Thyroid gland (tissue), 4 donors: ENCODE data around the gene CLSTN2. TPM values are rescaled to one million over a fixed set of nuclear protein-coding genes. Genes with fewer than 3 reads are reported as not detected.

Source experiments
- DNase-seq, 2 donors: peaks; one replicate each; pipeline ENCODE4 v3.0.0-alpha.2; 2019
- H3K27ac ChIP-seq, 3 donors: fragments of 200-600 bp; sonication (generic); 1 replicate in 2 of 3; 2 replicates in 1 of 3; pipeline ENCODE4 v1.5.1; 2016 to 2019; ENCODE audit warnings: mild to moderate bottlenecking in 1 of 3, moderate library complexity in 1 of 3
- H3K27me3 ChIP-seq: fragments of 200-600 bp; sonication (generic); one replicate; pipeline ENCODE4 v1.5.1; 2019
- H3K36me3 ChIP-seq, 2 donors: fragments of 200-600 bp; sonication (generic); one replicate each; pipeline ENCODE4 v1.5.1; 2016 to 2019
- H3K4me1 ChIP-seq, 2 donors: fragments of 200-600 bp; sonication (generic); one replicate each; pipeline ENCODE4 v1.5.1; 2017 to 2019
- H3K4me3 ChIP-seq, 3 donors: fragments of 200-600 bp; sonication (generic); replicated peaks in 1 of 3; 1 replicate in 2 of 3; 2 replicates in 1 of 3; pipeline ENCODE4 v1.5.1; 2016; ENCODE audit warnings: mild to moderate bottlenecking in 1 of 3
- H3K9me3 ChIP-seq: fragments of 200-600 bp; sonication (generic); one replicate; pipeline ENCODE4 v1.5.1; 2017
- CTCF ChIP-seq, 6 experiments: fragments of 200-600 bp in 3 of 6; fragments of 450-650 bp in 3 of 6; sonication (generic) in 3 of 6; IDR thresholded peaks; one replicate each; pipeline ENCODE4 v1.5.1; 2016 to 2019; ENCODE audit warnings: antibody characterized with exemption in 6 of 6, mild to moderate bottlenecking in 2 of 6, inconsistent platforms in 1 of 6, moderate library complexity in 1 of 6
- POLR2A ChIP-seq, 2 donors: fragments of 450-650 bp; IDR thresholded peaks; one replicate each; pipeline ENCODE4 v1.6.1; 2017; ENCODE audit warnings: antibody characterized with exemption in 2 of 2, mild to moderate bottlenecking in 2 of 2, moderate library complexity in 1 of 2
- WGBS, 2 donors: methylation state at CpG; one replicate each; pipeline ENCODE4 v1.1.5; 2017; 5-methylcytosine and 5-hydroxymethylcytosine counted together
- intact Hi-C: fragments of 100-400 bp; cut with DNase I; formaldehyde crosslinking; loops from one replicate; pipeline ENCODE4 v1.15.1; 2023
- total RNA-seq, 4 donors: library from RNA; depleted of rRNA; stranded (reverse); fragments of >200 nt; gene quantifications; one replicate each; pipeline ENCODE4 v1.2.3, GENCODE V29; 2016

The CLSTN2 gene
- total RNA-seq, 4 donors from 2014 or later: 9.7 to 32.9 (median 15.5) TPM

GRCh38 chr3:140529096-140529495 lies 594.1 kb downstream of the CLSTN2 start:
- TF ChIP-seq CTCF (IDR thresholded peaks at IDR 0.05) (no peak), POLR2A (IDR thresholded peaks at IDR 0.05) (no peak)
- no peaks in the 10 kb centered on the region for H3K4me1 ChIP-seq
- no peaks in the 10 kb centered on the region for H3K36me3 ChIP-seq
- H3K9me3 ChIP-seq: no peaks in the 10 kb centered on the region
- no peak overlapping the region for H3K4me3 ChIP-seq
- H3K27me3 ChIP-seq: no peaks in the 10 kb centered on the region
- H3K27ac ChIP-seq: no peak overlapping the region
- no peak for DNase-seq
- WGBS, 2 donors: 81 to 82% methylated on average over 5 of the region's 5 CpGs
- intact Hi-C loops: no loop called here

- Histone ChIP-seq H3K4me3 (no peak overlapping the region), H3K27ac (no peak overlapping the region), H3K4me1 (no peaks in the 10 kb centered on the region), H3K27me3 (no peaks in the 10 kb centered on the region), H3K36me3 (no peaks in the 10 kb centered on the region), H3K9me3 (no peaks in the 10 kb centered on the region)
- 50 to 55% methylated on average over 1 of the region's 1 CpG for WGBS, 2 donors
- DNase-seq: no peak
- intact Hi-C loops: no loop called here
- TF ChIP-seq POLR2A (IDR thresholded peaks at IDR 0.05) (no peak), CTCF (IDR thresholded peaks at IDR 0.05) (no peak)
These were observed 594.6 kb downstream of the CLSTN2 start for GRCh38 chr3:140529558-140529957.

GRCh38 chr3:140530131-140530530 lies 595.1 kb downstream of the CLSTN2 start:
- H3K9me3 ChIP-seq: no peaks in the 10 kb centered on the region
- no peak overlapping the region for H3K4me3 ChIP-seq
- H3K4me1 ChIP-seq: no peaks in the 10 kb centered on the region
- TF ChIP-seq POLR2A (IDR thresholded peaks at IDR 0.05): no peak
- TF ChIP-seq CTCF (IDR thresholded peaks at IDR 0.05): no peak
- intact Hi-C loops: no loop called here
- no peaks in the 10 kb centered on the region for H3K27me3 ChIP-seq
- DNase-seq: no peak
- WGBS, 2 donors: 87 to 94% methylated on average over 2 of the region's 2 CpGs
- no peaks in the 10 kb centered on the region for H3K36me3 ChIP-seq
- no peak overlapping the region for H3K27ac ChIP-seq

GRCh38 chr3:140530603-140531002 lies 595.6 kb downstream of the CLSTN2 start:
- DNase-seq: no peak
- Histone ChIP-seq H3K4me1 (no peaks in the 10 kb centered on the region), H3K4me3 (no peak overlapping the region), H3K27ac (no peak overlapping the region), H3K27me3 (no peaks in the 10 kb centered on the region), H3K36me3 (no peaks in the 10 kb centered on the region), H3K9me3 (no peaks in the 10 kb centered on the region)
- WGBS, 2 donors: 93 to 100% methylated on average over 2 to 3 of the region's 3 CpGs
- TF ChIP-seq POLR2A (IDR thresholded peaks at IDR 0.05): no peak
- TF ChIP-seq CTCF (IDR thresholded peaks at IDR 0.05): no peak
- intact Hi-C loops: no loop called here

GRCh38 chr3:140532793-140533330 lies 597.9 kb downstream of the CLSTN2 start:
- no peaks in the 10 kb centered on the region for H3K9me3 ChIP-seq
- DNase-seq: no peak

More at GRCh38 chr3:140532793-140533330, 597.9 kb downstream of the CLSTN2 start:
- no peaks in the 10 kb centered on the region for H3K27me3 ChIP-seq
- no peaks in the 10 kb centered on the region for H3K36me3 ChIP-seq
- 45 to 63% methylated on average over 2 of the region's 2 CpGs for WGBS, 2 donors
- no peaks in the 10 kb centered on the region for H3K4me1 ChIP-seq
- TF ChIP-seq CTCF (IDR thresholded peaks at IDR 0.05): no peak
- no peak for TF ChIP-seq POLR2A (IDR thresholded peaks at IDR 0.05)
- intact Hi-C loops: no loop called here
- no peak overlapping the region for H3K27ac ChIP-seq
- no peak overlapping the region for H3K4me3 ChIP-seq
